ENCODE results near the gene COL16A1. TPM values are rescaled to one million over a fixed set of nuclear protein-coding genes. Genes with fewer than 3 reads are reported as not detected.

COL16A1 gene
- total RNA-seq, result 100 to 1,000 TPM in 1 of 4 donors, 10 to 100 TPM in 3; 14.3 to 135 (median 40.1) TPM

GRCh38 chr1:31703431-31704270 is at the start of gene COL16A1:
COL16A1 (minus strand) TSS chr1:31704017; CDS start chr1:31702193, 1,824 bp downstream.
- Histone ChIP-seq H3K27ac (peak within 1 kb of the TSS; percentile 84 to 93 (median 87)), H3K27me3 (peaks cover 13% of the 10 kb centered on the region), H3K36me3 (no peaks in the 10 kb centered on the region), H3K4me3 (peak within 1 kb of the TSS; percentile 17 to 38 (median 32)), H3K4me1 (peaks cover 30 to 59% (median 42%) of the 10 kb centered on the region in 4 donors), H3K9me3 (no peaks in the 10 kb centered on the region)
- DNase-seq, result peak; percentile 63
- in situ Hi-C loops (cut with MboI; ENCODE audit: low pct_ligation_motif_present in 1 of 4, low pct_unique_long_range_greater_than_20kb in 1 of 4, low sequenced_read_pairs in 3 of 4) (no loop called here), intact Hi-C loops (cut with DNase I; ENCODE audit: low total_unique reads) (no loop called here)
- TF ChIP-seq, protein P1, sequence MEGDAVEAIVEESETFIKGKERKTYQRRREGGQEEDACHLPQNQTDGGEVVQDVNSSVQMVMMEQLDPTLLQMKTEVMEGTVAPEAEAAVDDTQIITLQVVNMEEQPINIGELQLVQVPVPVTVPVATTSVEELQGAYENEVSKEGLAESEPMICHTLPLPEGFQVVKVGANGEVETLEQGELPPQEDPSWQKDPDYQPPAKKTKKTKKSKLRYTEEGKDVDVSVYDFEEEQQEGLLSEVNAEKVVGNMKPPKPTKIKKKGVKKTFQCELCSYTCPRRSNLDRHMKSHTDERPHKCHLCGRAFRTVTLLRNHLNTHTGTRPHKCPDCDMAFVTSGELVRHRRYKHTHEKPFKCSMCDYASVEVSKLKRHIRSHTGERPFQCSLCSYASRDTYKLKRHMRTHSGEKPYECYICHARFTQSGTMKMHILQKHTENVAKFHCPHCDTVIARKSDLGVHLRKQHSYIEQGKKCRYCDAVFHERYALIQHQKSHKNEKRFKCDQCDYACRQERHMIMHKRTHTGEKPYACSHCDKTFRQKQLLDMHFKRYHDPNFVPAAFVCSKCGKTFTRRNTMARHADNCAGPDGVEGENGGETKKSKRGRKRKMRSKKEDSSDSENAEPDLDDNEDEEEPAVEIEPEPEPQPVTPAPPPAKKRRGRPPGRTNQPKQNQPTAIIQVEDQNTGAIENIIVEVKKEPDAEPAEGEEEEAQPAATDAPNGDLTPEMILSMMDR (IDR thresholded peaks at IDR 0.05), result no peak
- TF ChIP-seq POLR2AphosphoS5 (IDR thresholded peaks at IDR 0.05), result peak; percentile 66 to 85 (median 72)
- peak; percentile 41 for TF ChIP-seq POLR2A (IDR thresholded peaks at IDR 0.05)
- 20 to 48% methylated on average over 2 to 38 of the region's 40 CpGs for WGBS, 2 donors (ENCODE audit: low coverage in 1 of 2)

- Histone ChIP-seq H3K36me3 (no peaks in the 10 kb centered on the region), H3K27me3 (peaks cover 4% of the 10 kb centered on the region), H3K27ac (peak overlapping the region in 1 of 4 donors; percentile 35), H3K4me3 (no peak overlapping the region), H3K9me3 (no peaks in the 10 kb centered on the region), H3K4me1 (peaks cover 12 to 16% (median 14%) of the 10 kb centered on the region in 4 donors)
- WGBS, 2 donors (ENCODE audit: low coverage in 1 of 2), result 54 to 73% methylated on average over 7 to 12 of the region's 12 CpGs
- intact Hi-C loops (cut with DNase I; ENCODE audit: low total_unique reads), result no loop called here
- DNase-seq, result no peak
- in situ Hi-C loops (cut with MboI; ENCODE audit: low pct_ligation_motif_present in 1 of 4, low pct_unique_long_range_greater_than_20kb in 1 of 4, low sequenced_read_pairs in 3 of 4), result no loop called here
- TF ChIP-seq POLR2A (IDR thresholded peaks at IDR 0.05), result no peak
- TF ChIP-seq EP300 (IDR thresholded peaks at IDR 0.05; ENCODE audit: low read depth), result no peak
- TF ChIP-seq POLR2AphosphoS5 (IDR thresholded peaks at IDR 0.05), result no peak
- TF ChIP-seq, protein P1 (IDR thresholded peaks at IDR 0.05), result no peak
These were observed 49.2 kb upstream of the COL16A1 start for GRCh38 chr1:31752952-31753475.

GRCh38 chr1:31752258-31752657 is 48.4 kb upstream of the COL16A1 start:
- no peak for TF ChIP-seq POLR2AphosphoS5 (IDR thresholded peaks at IDR 0.05)
- TF ChIP-seq, protein P1 (IDR thresholded peaks at IDR 0.05), result no peak
- intact Hi-C loops (cut with DNase I; ENCODE audit: low total_unique reads), result no loop called here
- peaks cover 4% of the 10 kb centered on the region for H3K27me3 ChIP-seq
- no peaks in the 10 kb centered on the region for H3K9me3 ChIP-seq
- WGBS, 2 donors (ENCODE audit: low coverage in 1 of 2), result 63% methylated on average over 7 of the region's 7 CpGs; no CpG with 5 or more reads in 1 of the 2 donors
- no peak overlapping the region for H3K4me3 ChIP-seq
- no peaks in the 10 kb centered on the region for H3K36me3 ChIP-seq
- H3K4me1 ChIP-seq, result peaks cover 12 to 16% (median 14%) of the 10 kb centered on the region in 4 donors
- no peak overlapping the region for H3K27ac ChIP-seq
- DNase-seq, result no peak
- in situ Hi-C loops (cut with MboI; ENCODE audit: low pct_ligation_motif_present in 1 of 4, low pct_unique_long_range_greater_than_20kb in 1 of 4, low sequenced_read_pairs in 3 of 4), result no loop called here

- Histone ChIP-seq H3K36me3 (no peaks in the 10 kb centered on the region), H3K4me1 (peaks cover 12 to 16% (median 14%) of the 10 kb centered on the region in 4 donors), H3K27ac (no peak overlapping the region), H3K4me3 (no peak overlapping the region), H3K27me3 (peaks cover 4% of the 10 kb centered on the region), H3K9me3 (no peaks in the 10 kb centered on the region)
- WGBS, 2 donors (ENCODE audit: low coverage in 1 of 2), result 80 to 100% methylated on average over 1 to 5 of the region's 5 CpGs
- in situ Hi-C loops (cut with MboI; ENCODE audit: low pct_ligation_motif_present in 1 of 4, low pct_unique_long_range_greater_than_20kb in 1 of 4, low sequenced_read_pairs in 3 of 4), result no loop called here
- intact Hi-C loops (cut with DNase I; ENCODE audit: low total_unique reads), result no loop called here
- DNase-seq, result no peak
- TF ChIP-seq, protein P1 (IDR thresholded peaks at IDR 0.05), result no peak
- no peak for TF ChIP-seq POLR2AphosphoS5 (IDR thresholded peaks at IDR 0.05)
- TF ChIP-seq EP300 (IDR thresholded peaks at IDR 0.05; ENCODE audit: low read depth), result no peak
- TF ChIP-seq POLR2A (IDR thresholded peaks at IDR 0.05), result no peak
These were observed 48.0 kb upstream of the COL16A1 start for GRCh38 chr1:31751822-31752241.

All from transverse colon (tissue), 4 donors.